OCI-LY7 (cell line): ENCODE results near the gene CADM2. TPM values are rescaled to one million over a fixed set of nuclear protein-coding genes. Genes with fewer than 3 reads are reported as not detected.

Experiments
- BruUV-seq: library from RNA; stranded (reverse); fragments of 400-500 nt; replicated peaks from 2 replicates; lab custom pipeline; 2021; lab: Mats Ljungman, UMichigan
- CTCF ChIA-PET: fragments of 300-600 bp; sonication (Branson Sonifier 250); formaldehyde crosslinking; loops from one replicate; lab custom pipeline; 2022; ENCODE audit warnings: antibody characterized with exemption; ENCODE audit not compliant: unreplicated experiment; lab: Charles Lee
- POLR2A ChIA-PET: fragments of 300-600 bp; sonication (Branson Sonifier 250); formaldehyde crosslinking; loops from one replicate; lab custom pipeline; 2022; ENCODE audit warnings: antibody characterized with exemption; lab: Charles Lee
- DNase-seq: peaks from one replicate; pipeline ENCODE4 v3.0.0-alpha.2; 2015; ENCODE audit warnings: low spot score
- H2AFZ ChIP-seq: fragments of 200-600 bp; sonication (generic), shearing (Covaris generic); 2 replicates; pipeline ENCODE4 v1.6.1; 2014; ENCODE audit warnings: mild to moderate bottlenecking, antibody characterized with exemption, low read length, moderate library complexity
- H3K27ac ChIP-seq: fragments of 200-600 bp; sonication (generic); 2 replicates; pipeline ENCODE4 v1.5.1; 2014; ENCODE audit warnings: mixed run types, low read depth, mild to moderate bottlenecking, moderate library complexity, low read length, inconsistent platforms; ENCODE audit not compliant: poor library complexity, severe bottlenecking
- H3K36me3 ChIP-seq: fragments of 200-600 bp; sonication (generic); 2 replicates; pipeline ENCODE4 v1.6.1; 2014; ENCODE audit warnings: mild to moderate bottlenecking, antibody characterized with exemption, low read length, moderate library complexity, mixed read lengths; ENCODE audit not compliant: insufficient read depth
- H3K4me1 ChIP-seq: fragments of 200-600 bp; sonication (generic); 2 replicates; pipeline ENCODE4 v1.5.1; 2014; ENCODE audit warnings: mild to moderate bottlenecking, low read length; ENCODE audit not compliant: insufficient read depth, poor library complexity, severe bottlenecking
- H3K4me2 ChIP-seq: fragments of 200-600 bp; sonication (generic); 2 replicates; pipeline ENCODE4 v1.6.1; 2014; ENCODE audit warnings: mild to moderate bottlenecking, low read length
- H3K4me3 ChIP-seq: fragments of 200-600 bp; sonication (generic); 2 replicates; pipeline ENCODE4 v1.5.1; 2014; ENCODE audit warnings: mild to moderate bottlenecking, low read depth, low read length; ENCODE audit not compliant: poor library complexity, severe bottlenecking
- H3K79me2 ChIP-seq: fragments of 200-600 bp; sonication (generic); 2 replicates; pipeline ENCODE4 v1.6.1; 2016; ENCODE audit warnings: low read depth, mild to moderate bottlenecking, low read length, moderate library complexity, mixed read lengths; ENCODE audit not compliant: insufficient read depth
- H3K9me2 ChIP-seq: fragments of 200-600 bp; sonication (generic); 2 replicates; pipeline ENCODE4 v1.6.1; 2016; ENCODE audit warnings: mild to moderate bottlenecking, low read length, mixed read lengths; ENCODE audit not compliant: insufficient read depth
- H3K9me3 ChIP-seq: fragments of 200-600 bp; sonication (generic); 2 replicates; pipeline ENCODE4 v1.6.1; 2014; ENCODE audit warnings: mild to moderate bottlenecking, mixed run types, low read length, mixed read lengths
- H4K20me1 ChIP-seq: fragments of 200-600 bp; sonication (generic); 2 replicates; pipeline ENCODE4 v1.6.1; 2014; ENCODE audit warnings: mild to moderate bottlenecking, antibody characterized with exemption, low read length, moderate library complexity, mixed read lengths; ENCODE audit not compliant: insufficient read depth
- CTCF ChIP-seq: fragments of 200-600 bp; sonication (generic); conservative IDR thresholded peaks from 2 replicates; pipeline ENCODE4 v1.5.1; 2014; ENCODE audit warnings: mild to moderate bottlenecking, antibody characterized with exemption, low read length, moderate library complexity, mixed read lengths
- EZH2phosphoT487 ChIP-seq: fragments of 200-600 bp; sonication (generic); IDR thresholded peaks from 2 replicates; pipeline ENCODE4 v1.6.1; 2018; ENCODE audit warnings: low read depth, borderline replicate concordance, mild to moderate bottlenecking, mixed run types, antibody characterized with exemption, low read length, moderate library complexity, mixed read lengths
- intact Hi-C: fragments of 100-400 bp; cut with micrococcal nuclease; formaldehyde crosslinking; loops from one replicate; pipeline ENCODE4 v1.10.0; 2022; ENCODE audit not compliant: unreplicated experiment
- total RNA-seq, 2 experiments: library from RNA; depleted of rRNA in 1 of 2; stranded (reverse); fragments of >200 nt in 1 of 2; shearing (Covaris generic) in 1 of 2; gene quantifications; 2 replicates each; pipeline ENCODE4 v1.2.3, GENCODE V29; 2014 to 2022

CADM2 gene
- total RNA-seq, 2 experiments from 2014 or later, result not detected

- POLR2A ChIA-PET, result no interaction called here
Measured at GRCh38 chr3:85264381-85264780, 305.6 kb downstream of the CADM2 start.

GRCh38 chr3:85270488-85270887 lies 311.7 kb downstream of the CADM2 start:
- ChIA-PET CTCF (no interaction called here), POLR2A (no interaction called here)
- Histone ChIP-seq H3K27ac (no peak overlapping the region), H3K9me3 (no peaks in the 10 kb centered on the region), H3K4me2 (no peak overlapping the region), H3K79me2 (no peaks in the 10 kb centered on the region), H3K36me3 (no peaks in the 10 kb centered on the region), H4K20me1 (no peaks in the 10 kb centered on the region), H3K4me3 (no peak overlapping the region), H2AFZ (no peak overlapping the region), H3K4me1 (no peaks in the 10 kb centered on the region), H3K9me2 (no peaks in the 10 kb centered on the region)
- no TSS peak for BruUV-seq
- intact Hi-C loops, result no loop called here
- no peak for DNase-seq
- no peak for TF ChIP-seq CTCF
- no peak for TF ChIP-seq EZH2phosphoT487

More at GRCh38 chr3:85264381-85264780, 305.6 kb downstream of the CADM2 start:
- DNase-seq, result no peak
- Histone ChIP-seq H3K79me2 (no peaks in the 10 kb centered on the region), H3K9me3 (no peaks in the 10 kb centered on the region), H3K4me2 (no peak overlapping the region), H2AFZ (no peak overlapping the region), H3K4me1 (no peaks in the 10 kb centered on the region), H3K27ac (no peak overlapping the region), H3K9me2 (no peaks in the 10 kb centered on the region), H4K20me1 (no peaks in the 10 kb centered on the region), H3K36me3 (no peaks in the 10 kb centered on the region), H3K4me3 (no peak overlapping the region)
- TF ChIP-seq CTCF (no peak), EZH2phosphoT487 (no peak)
- CTCF ChIA-PET, result no interaction called here
- intact Hi-C loops, result no loop called here
- BruUV-seq, result no TSS peak

- H3K4me1 ChIP-seq, result no peaks in the 10 kb centered on the region
- no peak overlapping the region for H3K27ac ChIP-seq
- TF ChIP-seq EZH2phosphoT487 (no peak), CTCF (no peak)
- H3K79me2 ChIP-seq, result no peaks in the 10 kb centered on the region
- ChIA-PET POLR2A (no interaction called here), CTCF (no interaction called here)
- no peaks in the 10 kb centered on the region for H3K9me2 ChIP-seq
- H3K4me3 ChIP-seq, result no peak overlapping the region
- H2AFZ ChIP-seq, result no peak overlapping the region
- no peaks in the 10 kb centered on the region for H3K9me3 ChIP-seq
- BruUV-seq, result no TSS peak
- DNase-seq, result no peak
- no peak overlapping the region for H3K4me2 ChIP-seq
- H4K20me1 ChIP-seq, result no peaks in the 10 kb centered on the region
- no peaks in the 10 kb centered on the region for H3K36me3 ChIP-seq
- intact Hi-C loops, result no loop called here
Measured at GRCh38 chr3:85271911-85272310, 313.1 kb downstream of the CADM2 start.
